Heart right ventricle (tissue), 16 donors: Measurements from ENCODE around the gene GRM5. TPM values are rescaled to one million over a fixed set of nuclear protein-coding genes. Genes with fewer than 3 reads are reported as not detected.

Experiments
- ATAC-seq, 8 donors: fragments of 200-7000 bp; cut with Tn5 transposase; one replicate each; pipeline ENCODE4 v1.9.1; 2020; ENCODE audit warnings: mild to moderate bottlenecking in 8 of 8, moderate library complexity in 8 of 8, moderate number of reproducible peaks in 1 of 8
- DNase-seq, 2 donors: peaks; one replicate each; pipeline ENCODE4 v3.0.0-alpha.2; 2020
- H3K27ac ChIP-seq, 10 donors: fragments of 200-600 bp; sonication (generic) in 2 of 10; one replicate each; pipeline versions ENCODE4 v1.5.0 to v1.8.0; 2020 to 2022; ENCODE audit warnings: mild to moderate bottlenecking in 3 of 10
- H3K27me3 ChIP-seq, 7 donors: fragments of 200-600 bp; one replicate each; pipeline ENCODE4 v1.8.0; 2021 to 2022; ENCODE audit warnings: mild to moderate bottlenecking in 2 of 7
- H3K36me3 ChIP-seq, 9 donors: fragments of 200-600 bp; sonication (generic) in 1 of 9; one replicate each; pipeline versions ENCODE4 v1.5.0 to v1.8.0; 2020 to 2022; ENCODE audit warnings: mild to moderate bottlenecking in 2 of 9
- H3K4me1 ChIP-seq, 9 donors: fragments of 200-600 bp; sonication (generic) in 1 of 9; one replicate each; pipeline versions ENCODE4 v1.5.0 to v1.8.0; 2020 to 2022; ENCODE audit warnings: mild to moderate bottlenecking in 4 of 9
- H3K4me3 ChIP-seq, 10 donors: fragments of 200-600 bp; sonication (generic) in 2 of 10; one replicate each; pipeline versions ENCODE4 v1.5.0 to v1.8.0; 2020 to 2022; ENCODE audit warnings: mild to moderate bottlenecking in 7 of 10, moderate library complexity in 2 of 10
- H3K9me3 ChIP-seq, 11 donors: fragments of 200-600 bp in 10 of 11; sonication (generic) in 2 of 11; one replicate each; pipeline versions ENCODE4 v1.5.0 to v1.8.0; 2013 to 2022; ENCODE audit warnings: mild to moderate bottlenecking in 2 of 11, control low read depth in 1 of 11, moderate library complexity in 1 of 11
- CTCF ChIP-seq, 9 donors: fragments of 200-600 bp; sonication (generic) in 2 of 9; IDR thresholded peaks; one replicate each; pipeline versions ENCODE4 v1.5.0 to v1.8.0; 2021 to 2022; ENCODE audit warnings: antibody characterized with exemption in 9 of 9, mild to moderate bottlenecking in 5 of 9, moderate library complexity in 1 of 9
- WGBS, 2 donors: extraction: QIAGEN DNeasy Blood & Tissue Kit; methylation state at CpG; one replicate each; pipeline ENCODE4 v1.1.7; 2013; ENCODE audit warnings: inconsistent platforms in 1 of 2; 5-methylcytosine and 5-hydroxymethylcytosine counted together
- intact Hi-C, 10 donors: fragments of 100-400 bp; cut with DNase I; formaldehyde crosslinking; loops; one replicate each; pipeline versions ENCODE4 v1.11.1 to v1.14.2; 2022
- polyA plus RNA-seq, 2 donors: library from polyadenylated mRNA; stranded (reverse); fragments of 200-250 nt; gene quantifications; one replicate each; pipeline ENCODE4 v1.2.3, GENCODE V29; 2013
- total RNA-seq, 10 donors: library from RNA; stranded (reverse); fragmentation: NEBNext Ultra II Directional in 3 of 10; extraction: Animal tissue kit (Norgen Biotek cat#: 25700) in 3 of 10; gene quantifications; one replicate each; pipeline versions ENCODE4 v1.2.1 to v1.2.4, GENCODE V29; 2021 to 2023
- donor health status: Arrhythmogenic right ventricular cardiomyopathy.
- donor health status: ischemic (EF 13 %, LVEDD 7.1; RV severe dilation, severe dysfunction).
- donor health status: healthy with polysubstance abuse.
- donor health status: DM: no; HTN: yes; CAD: no.
- donor health status: DM: no; HTN: no; CAD: no.
- donor health status: ischemic (EF 25% LVEDD 6.9; RV normal size, moderate dysfunction).
- donor health status: ischemic (EF 25% LVEDD 5.7; RV mildly dilated, moderate dysfunction).
- donor health status: healthy.
- donor health status: DM: yes; HTN: yes; CAD: no.
- donor health status: Ischemic cardiomyopathy.
- donor health status: ischemic (EF 35%, LVEDD 5.7; RV mildly dilated, moderate dysfunction).
- donor health status: nonischemic (EF 11% LVEDD 7.7; RV severe dilation, severe dysfunction).
- donor health status: DM: yes; HTN: yes; CAD: no.
- donor health status: PGD.
- donor health status: ischemic (EF 29% LVEDD 5.4; RV normal size, mild dysfunction).
- donor health status: nonischemic (EF 23%, LVEDD 6.1; RV moderate dilation, normal function).

GRM5 gene
- total and polyA plus RNA-seq, 12 donors, result 0.01 to 0.09 (median 0.04) TPM; not detected in 8

GRCh38 chr11:88590361-88590760, 475.4 kb downstream of the GRM5 start:
- 73 to 84% methylated on average over 3 of the region's 3 CpGs for WGBS, 2 donors
- no peaks in the 10 kb centered on the region for H3K36me3 ChIP-seq
- H3K4me1 ChIP-seq, result no peaks in the 10 kb centered on the region
- DNase-seq, result no peak
- no peak for TF ChIP-seq CTCF (IDR thresholded peaks at IDR 0.05)
- H3K27ac ChIP-seq, result no peak overlapping the region
- ATAC-seq, result no peak
- intact Hi-C loops, result no loop called here
- H3K4me3 ChIP-seq, result no peak overlapping the region
- H3K9me3 ChIP-seq, result no peaks in the 10 kb centered on the region
- peaks cover 0 to 7% (median 0%) of the 10 kb centered on the region in 7 donors for H3K27me3 ChIP-seq

GRCh38 chr11:88583251-88583650, 482.5 kb downstream of the GRM5 start:
- Histone ChIP-seq H3K36me3 (no peaks in the 10 kb centered on the region), H3K27ac (no peak overlapping the region), H3K4me3 (no peak overlapping the region), H3K4me1 (no peaks in the 10 kb centered on the region), H3K27me3 (peaks cover 0 to 12% (median 0%) of the 10 kb centered on the region in 7 donors), H3K9me3 (peaks cover 0 to 2% (median 0%) of the 10 kb centered on the region in 11 donors)
- no peak for TF ChIP-seq CTCF (IDR thresholded peaks at IDR 0.05)
- DNase-seq, result no peak
- intact Hi-C loops, result no loop called here
- WGBS, 2 donors, result 76 to 84% methylated on average over 4 of the region's 4 CpGs
- no peak for ATAC-seq

GRCh38 chr11:88579466-88579865, 486.3 kb downstream of the GRM5 start:
- Histone ChIP-seq H3K4me3 (no peak overlapping the region), H3K27ac (no peak overlapping the region), H3K9me3 (peaks cover 0 to 2% (median 0%) of the 10 kb centered on the region in 11 donors), H3K4me1 (no peaks in the 10 kb centered on the region), H3K36me3 (no peaks in the 10 kb centered on the region), H3K27me3 (peaks cover 0 to 5% (median 0%) of the 10 kb centered on the region in 7 donors)
- no peak for TF ChIP-seq CTCF (IDR thresholded peaks at IDR 0.05)
- no peak for DNase-seq
- intact Hi-C loops, result no loop called here
- ATAC-seq, result no peak
- 33 to 56% methylated on average over 1 of the region's 1 CpG for WGBS, 2 donors

GRCh38 chr11:88576741-88577140, 489.0 kb downstream of the GRM5 start:
- no peak for TF ChIP-seq CTCF (IDR thresholded peaks at IDR 0.05)
- intact Hi-C loops, result no loop called here
- DNase-seq (no peak), ATAC-seq (no peak)
- Histone ChIP-seq H3K27me3 (peaks cover 0 to 8% (median 0%) of the 10 kb centered on the region in 7 donors), H3K4me3 (no peak overlapping the region), H3K4me1 (no peaks in the 10 kb centered on the region), H3K36me3 (no peaks in the 10 kb centered on the region), H3K9me3 (no peaks in the 10 kb centered on the region), H3K27ac (no peak overlapping the region)
- 86% methylated on average over 2 of the region's 2 CpGs for WGBS, 2 donors
